SK-N-SH treated with all-trans-retinoic acid at 6 μM for 48 hours (cell line): ENCODE data around the gene TMEM182.

Experiments used
- ARNTL ChIP-seq: fragments of 450-650 bp; formaldehyde crosslinking; IDR thresholded peaks from 2 replicates; pipeline ENCODE4 v1.5.0; 2020; ENCODE audit warnings: low read depth, mild to moderate bottlenecking, moderate library complexity, borderline replicate concordance
- CSRNP3 ChIP-seq: fragments of 250-450 bp; sonication (Bioruptor Pico); IDR thresholded peaks from 2 replicates; pipeline ENCODE4 v1.5.1; 2021; ENCODE audit warnings: mild to moderate bottlenecking, moderate library complexity
- GLIS3 ChIP-seq: fragments of 250-450 bp; sonication (Bioruptor Pico); IDR thresholded peaks from 2 replicates; pipeline ENCODE4 v1.5.0; 2020; ENCODE audit warnings: mild to moderate bottlenecking, moderate library complexity
- PATZ1 ChIP-seq: fragments of 250-450 bp; sonication (Bioruptor Pico); IDR thresholded peaks from 2 replicates; pipeline ENCODE4 v1.8.0; 2020; ENCODE audit warnings: mild to moderate bottlenecking, moderate library complexity, borderline replicate concordance
- POU6F1 ChIP-seq: fragments of 250-450 bp; sonication (Bioruptor Pico); IDR thresholded peaks from 2 replicates; pipeline ENCODE4 v1.8.0; 2021; ENCODE audit warnings: low read depth, mild to moderate bottlenecking, moderate library complexity, borderline replicate concordance
- PPARA ChIP-seq: fragments of 250-450 bp; sonication (Bioruptor Pico); IDR thresholded peaks from 2 replicates; pipeline ENCODE4 v1.5.0; 2020; ENCODE audit warnings: mild to moderate bottlenecking, borderline replicate concordance
- RARB ChIP-seq: fragments of 250-450 bp; sonication (Bioruptor Pico); IDR thresholded peaks from 2 replicates; pipeline ENCODE4 v1.8.0; 2021; ENCODE audit warnings: mild to moderate bottlenecking, moderate library complexity
- ZFP3 ChIP-seq: fragments of 250-450 bp; sonication (Bioruptor Pico); IDR thresholded peaks from 2 replicates; pipeline ENCODE4 v1.5.0; 2020; ENCODE audit warnings: mild to moderate bottlenecking, moderate library complexity
- ZFP30 ChIP-seq: fragments of 450-650 bp; formaldehyde crosslinking; IDR thresholded peaks from 2 replicates; pipeline ENCODE4 v1.5.0; 2022; ENCODE audit warnings: mild to moderate bottlenecking, moderate library complexity

- TF ChIP-seq CSRNP3 (no peak), RARB (CRISPR knock-in tag) (no peak), PPARA (CRISPR knock-in tag) (no peak), PATZ1 (CRISPR knock-in tag) (no peak), ARNTL (CRISPR knock-in tag) (no peak), ZFP3 (no peak), POU6F1 (CRISPR knock-in tag) (no peak), ZFP30 (CRISPR knock-in tag) (no peak), GLIS3 (CRISPR knock-in tag) (no peak)
Measured at GRCh38 chr2:102832789-102833188, 71.0 kb downstream of the TMEM182 start.
